HFFc6 (cell line): ENCODE data around the gene CORIN. TPM values are rescaled to one million over a fixed set of nuclear protein-coding genes. Genes with fewer than 3 reads are reported as not detected.

Source experiments
- DNase-seq: peaks from one replicate; pipeline ENCODE4 v3.0.0-alpha.2; 2018
- H3K27ac Mint-ChIP-seq: 2 replicates; pipeline ENCODE4 v1.8.0; 2020; ENCODE audit warnings: mild to moderate bottlenecking, mixed read lengths
- H3K27me3 Mint-ChIP-seq: 2 replicates; pipeline ENCODE4 v1.8.0; 2021; ENCODE audit warnings: mild to moderate bottlenecking, moderate library complexity, mixed read lengths; ENCODE audit not compliant: insufficient read depth
- H3K36me3 Mint-ChIP-seq: 2 replicates; pipeline ENCODE4 v1.8.0; 2021; ENCODE audit warnings: low read depth, mixed read lengths
- H3K4me1 Mint-ChIP-seq: 2 replicates; pipeline ENCODE4 v1.8.0; 2020; ENCODE audit warnings: low read depth, mixed read lengths
- H3K4me3 Mint-ChIP-seq: 2 replicates; pipeline ENCODE4 v1.8.0; 2020; ENCODE audit warnings: mild to moderate bottlenecking, moderate library complexity, mixed read lengths
- H3K9me3 Mint-ChIP-seq: 2 replicates; pipeline ENCODE4 v1.8.0; 2020; ENCODE audit warnings: mild to moderate bottlenecking, mixed read lengths
- CTCF ChIP-seq: fragments of 200-600 bp; sonication (generic); IDR thresholded peaks from 2 replicates; pipeline ENCODE4 v1.5.0; 2021; ENCODE audit warnings: antibody characterized with exemption, mild to moderate bottlenecking
- total RNA-seq, 6 experiments: library from RNA; stranded (reverse); fragmentation: NEBNext Ultra II Directional; extraction: Animal tissue kit (Norgen Biotek cat#: 25700); gene quantifications; 2 replicates in 1 of 6; 3 replicates in 5 of 6; pipeline ENCODE4 v1.2.3, GENCODE V29; 2021

The CORIN gene
- total RNA-seq, 6 experiments from 2014 or later = 0.07 to 1.0 (median 0.31) TPM

GRCh38 chr4:47718696-47719095, 119.2 kb downstream of the CORIN start:
- no peak for DNase-seq
- Mint-ChIP-seq H3K9me3 (no peaks in the 10 kb centered on the region), H3K4me1 (no peaks in the 10 kb centered on the region), H3K27ac (no peak overlapping the region), H3K27me3 (peaks cover 5% of the 10 kb centered on the region), H3K4me3 (no peak overlapping the region), H3K36me3 (no peaks in the 10 kb centered on the region)
- TF ChIP-seq CTCF = no peak

GRCh38 chr4:47717188-47717587, 120.7 kb downstream of the CORIN start:
- Mint-ChIP-seq H3K9me3 (no peaks in the 10 kb centered on the region), H3K4me1 (no peaks in the 10 kb centered on the region), H3K4me3 (no peak overlapping the region), H3K36me3 (no peaks in the 10 kb centered on the region), H3K27me3 (peaks cover 5% of the 10 kb centered on the region), H3K27ac (no peak overlapping the region)
- TF ChIP-seq CTCF = no peak
- no peak for DNase-seq

GRCh38 chr4:47715716-47716416, 122.0 kb downstream of the CORIN start:
- Mint-ChIP-seq H3K9me3 (no peaks in the 10 kb centered on the region), H3K4me3 (no peak overlapping the region), H3K27me3 (peaks cover 8% of the 10 kb centered on the region), H3K4me1 (no peaks in the 10 kb centered on the region), H3K36me3 (no peaks in the 10 kb centered on the region), H3K27ac (no peak overlapping the region)
- no peak for DNase-seq
- TF ChIP-seq CTCF = no peak

- peaks cover 11% of the 10 kb centered on the region for H3K27me3 Mint-ChIP-seq
- no peak for TF ChIP-seq CTCF
- H3K9me3 Mint-ChIP-seq = no peaks in the 10 kb centered on the region
- H3K36me3 Mint-ChIP-seq = no peaks in the 10 kb centered on the region
- H3K4me3 Mint-ChIP-seq = no peak overlapping the region
- DNase-seq = no peak
- no peaks in the 10 kb centered on the region for H3K4me1 Mint-ChIP-seq
- H3K27ac Mint-ChIP-seq = no peak overlapping the region
Measured at GRCh38 chr4:47714269-47714668, 123.6 kb downstream of the CORIN start.

- Mint-ChIP-seq H3K4me3 (no peak overlapping the region), H3K4me1 (no peaks in the 10 kb centered on the region), H3K9me3 (no peaks in the 10 kb centered on the region), H3K27ac (no peak overlapping the region), H3K27me3 (peaks cover 14% of the 10 kb centered on the region), H3K36me3 (no peaks in the 10 kb centered on the region)
- TF ChIP-seq CTCF = no peak
- no peak for DNase-seq
Measured at GRCh38 chr4:47713129-47713834, 124.6 kb downstream of the CORIN start.
